Stimulated activated memory B cell treated with anti-CD40 and anti-IgM and Interleukin-4, amounts not matched to agents 10 μg/mL and 1 μg/mL and 100 μg/mL, for 72 hours (primary cell): ENCODE results near the gene CCDC13.

Source experiments
- ATAC-seq: fragments of 150-1000 bp; cut with Tn5 transposase; 2 replicates; pipeline ENCODE4 v1.10.0; 2021
- H3K27ac Mint-ChIP-seq: one replicate; pipeline ENCODE4 v1.8.0; 2022; ENCODE audit warnings: mild to moderate bottlenecking, mixed read lengths
- H3K27me3 Mint-ChIP-seq: one replicate; pipeline ENCODE4 v1.8.0; 2022; ENCODE audit warnings: mixed read lengths
- H3K36me3 Mint-ChIP-seq: one replicate; pipeline ENCODE4 v1.8.0; 2022; ENCODE audit warnings: mixed read lengths
- H3K4me1 Mint-ChIP-seq: one replicate; pipeline ENCODE4 v1.8.0; 2022; ENCODE audit warnings: mixed read lengths
- H3K4me3 Mint-ChIP-seq: one replicate; pipeline ENCODE4 v1.8.0; 2022; ENCODE audit warnings: mild to moderate bottlenecking, moderate library complexity, mixed read lengths
- H3K9me3 Mint-ChIP-seq: one replicate; pipeline ENCODE4 v1.8.0; 2022; ENCODE audit warnings: mixed read lengths

The CCDC13 gene

GRCh38 chr3:42750834-42751233 lies 22.2 kb downstream of the CCDC13 start:
- Mint-ChIP-seq H3K9me3 (no peaks in the 10 kb centered on the region), H3K36me3 (no peaks in the 10 kb centered on the region), H3K27me3 (no peaks in the 10 kb centered on the region), H3K27ac (no peak overlapping the region), H3K4me1 (no peaks in the 10 kb centered on the region), H3K4me3 (no peak overlapping the region)
- ATAC-seq = no peak

GRCh38 chr3:42749753-42750231 lies 23.3 kb downstream of the CCDC13 start:
- no peaks in the 10 kb centered on the region for H3K4me1 Mint-ChIP-seq
- H3K9me3 Mint-ChIP-seq = no peaks in the 10 kb centered on the region
- ATAC-seq = no peak
- no peaks in the 10 kb centered on the region for H3K36me3 Mint-ChIP-seq
- H3K4me3 Mint-ChIP-seq = no peak overlapping the region
- H3K27ac Mint-ChIP-seq = no peak overlapping the region
- no peaks in the 10 kb centered on the region for H3K27me3 Mint-ChIP-seq

- Mint-ChIP-seq H3K4me3 (no peak overlapping the region), H3K27me3 (no peaks in the 10 kb centered on the region), H3K36me3 (no peaks in the 10 kb centered on the region), H3K9me3 (no peaks in the 10 kb centered on the region), H3K27ac (no peak overlapping the region), H3K4me1 (no peaks in the 10 kb centered on the region)
- no peak for ATAC-seq
Measured at GRCh38 chr3:42749025-42749752, 23.9 kb downstream of the CCDC13 start.

GRCh38 chr3:42747581-42747980 lies 25.5 kb downstream of the CCDC13 start:
- Mint-ChIP-seq H3K27ac (no peak overlapping the region), H3K9me3 (no peaks in the 10 kb centered on the region), H3K4me1 (no peaks in the 10 kb centered on the region), H3K36me3 (no peaks in the 10 kb centered on the region), H3K4me3 (no peak overlapping the region), H3K27me3 (no peaks in the 10 kb centered on the region)
- ATAC-seq = no peak

GRCh38 chr3:42746455-42747450 lies 26.3 kb downstream of the CCDC13 start:
- Mint-ChIP-seq H3K27ac (no peak overlapping the region), H3K9me3 (no peaks in the 10 kb centered on the region), H3K27me3 (no peaks in the 10 kb centered on the region), H3K4me1 (no peaks in the 10 kb centered on the region), H3K36me3 (no peaks in the 10 kb centered on the region), H3K4me3 (no peak overlapping the region)
- ATAC-seq = no peak

GRCh38 chr3:42745776-42746454 lies 27.1 kb downstream of the CCDC13 start:
- no peak overlapping the region for H3K4me3 Mint-ChIP-seq
- no peaks in the 10 kb centered on the region for H3K4me1 Mint-ChIP-seq
- no peak overlapping the region for H3K27ac Mint-ChIP-seq
- H3K27me3 Mint-ChIP-seq = no peaks in the 10 kb centered on the region
- H3K9me3 Mint-ChIP-seq = no peaks in the 10 kb centered on the region
- H3K36me3 Mint-ChIP-seq = no peaks in the 10 kb centered on the region
- ATAC-seq = no peak

- H3K36me3 Mint-ChIP-seq = no peaks in the 10 kb centered on the region
- ATAC-seq = no peak
- no peak overlapping the region for H3K27ac Mint-ChIP-seq
- no peaks in the 10 kb centered on the region for H3K4me1 Mint-ChIP-seq
- no peaks in the 10 kb centered on the region for H3K9me3 Mint-ChIP-seq
- no peaks in the 10 kb centered on the region for H3K27me3 Mint-ChIP-seq
- no peak overlapping the region for H3K4me3 Mint-ChIP-seq
Measured at GRCh38 chr3:42745291-42745745, 27.7 kb downstream of the CCDC13 start.

- Mint-ChIP-seq H3K4me3 (no peak overlapping the region), H3K9me3 (no peaks in the 10 kb centered on the region)
Measured at GRCh38 chr3:42743204-42743995, 29.7 kb downstream of the CCDC13 start.

GRCh38 chr3:42742688-42743087 lies 30.4 kb downstream of the CCDC13 start:
- Mint-ChIP-seq H3K4me3 (no peak overlapping the region), H3K9me3 (no peaks in the 10 kb centered on the region), H3K27me3 (no peaks in the 10 kb centered on the region), H3K27ac (no peak overlapping the region), H3K36me3 (no peaks in the 10 kb centered on the region), H3K4me1 (peaks cover 16% of the 10 kb centered on the region)
- ATAC-seq = no peak

More at GRCh38 chr3:42743204-42743995, 29.7 kb downstream of the CCDC13 start:
- ATAC-seq = no peak
- Mint-ChIP-seq H3K4me1 (peaks cover 15% of the 10 kb centered on the region), H3K27ac (no peak overlapping the region), H3K27me3 (no peaks in the 10 kb centered on the region), H3K36me3 (no peaks in the 10 kb centered on the region)

GRCh38 chr3:42742259-42742658 lies 30.8 kb downstream of the CCDC13 start:
- no peak for ATAC-seq
- H3K27ac Mint-ChIP-seq = no peak overlapping the region
- no peaks in the 10 kb centered on the region for H3K27me3 Mint-ChIP-seq
- peaks cover 16% of the 10 kb centered on the region for H3K4me1 Mint-ChIP-seq
- no peak overlapping the region for H3K4me3 Mint-ChIP-seq
- H3K36me3 Mint-ChIP-seq = no peaks in the 10 kb centered on the region
- no peaks in the 10 kb centered on the region for H3K9me3 Mint-ChIP-seq

- H3K36me3 Mint-ChIP-seq = no peaks in the 10 kb centered on the region
- ATAC-seq = no peak
- no peaks in the 10 kb centered on the region for H3K9me3 Mint-ChIP-seq
- H3K27ac Mint-ChIP-seq = no peak overlapping the region
- peaks cover 16% of the 10 kb centered on the region for H3K4me1 Mint-ChIP-seq
- no peaks in the 10 kb centered on the region for H3K27me3 Mint-ChIP-seq
- H3K4me3 Mint-ChIP-seq = no peak overlapping the region
Measured at GRCh38 chr3:42741796-42742195, 31.3 kb downstream of the CCDC13 start.

- Mint-ChIP-seq H3K27me3 (no peaks in the 10 kb centered on the region), H3K4me1 (peaks cover 16% of the 10 kb centered on the region), H3K27ac (no peak overlapping the region), H3K36me3 (no peaks in the 10 kb centered on the region), H3K4me3 (no peak overlapping the region), H3K9me3 (no peaks in the 10 kb centered on the region)
- ATAC-seq = no peak
Measured at GRCh38 chr3:42739401-42740158, 33.5 kb downstream of the CCDC13 start.

- no peaks in the 10 kb centered on the region for H3K27me3 Mint-ChIP-seq
- peaks cover 16% of the 10 kb centered on the region for H3K4me1 Mint-ChIP-seq
- no peak for ATAC-seq
- H3K36me3 Mint-ChIP-seq = no peaks in the 10 kb centered on the region
- no peak overlapping the region for H3K27ac Mint-ChIP-seq
- no peaks in the 10 kb centered on the region for H3K9me3 Mint-ChIP-seq
- no peak overlapping the region for H3K4me3 Mint-ChIP-seq
Measured at GRCh38 chr3:42736531-42736930, 36.5 kb downstream of the CCDC13 start.

GRCh38 chr3:42736081-42736480 lies 37.0 kb downstream of the CCDC13 start:
- Mint-ChIP-seq H3K36me3 (no peaks in the 10 kb centered on the region), H3K9me3 (no peaks in the 10 kb centered on the region), H3K27ac (no peak overlapping the region), H3K4me1 (peaks cover 16% of the 10 kb centered on the region), H3K27me3 (no peaks in the 10 kb centered on the region), H3K4me3 (no peak overlapping the region)
- ATAC-seq = no peak
